ACC112 (cell line): ENCODE data around the gene P2RX5.

Source experiments
- H2AFZ ChIP-seq: fragments of 200-600 bp; sonication (generic); one replicate; pipeline ENCODE4 v1.6.0; 2017; ENCODE audit warnings: antibody characterized with exemption, low read length; ENCODE audit not compliant: unreplicated experiment
- H3K27ac ChIP-seq: fragments of 200-600 bp; sonication (generic); 2 replicates; pipeline ENCODE4 v1.5.1; 2014; ENCODE audit warnings: low read depth, mild to moderate bottlenecking, antibody characterized with exemption, low read length, moderate library complexity
- H3K27me3 ChIP-seq: fragments of 200-600 bp; sonication (generic); 2 replicates; pipeline ENCODE4 v1.6.1; 2014; ENCODE audit warnings: mild to moderate bottlenecking, antibody characterized with exemption, low read length, moderate library complexity, mixed read lengths; ENCODE audit not compliant: insufficient read depth
- H3K36me3 ChIP-seq: fragments of 200-600 bp; sonication (generic); 2 replicates; pipeline ENCODE4 v1.6.1; 2016; ENCODE audit warnings: mild to moderate bottlenecking, antibody characterized with exemption, low read length, moderate library complexity, mixed read lengths; ENCODE audit not compliant: insufficient read depth
- H3K4me1 ChIP-seq: fragments of 200-600 bp; sonication (generic); one replicate; pipeline ENCODE4 v1.6.1; 2016; ENCODE audit warnings: low read length, mixed read lengths; ENCODE audit not compliant: insufficient read depth, unreplicated experiment, control insufficient read depth
- H3K4me3 ChIP-seq: fragments of 200-600 bp; sonication (generic); 2 replicates; pipeline ENCODE4 v1.5.1; 2014; ENCODE audit warnings: mild to moderate bottlenecking, low read depth, low read length
- H3K79me2 ChIP-seq: fragments of 200-600 bp; sonication (generic); one replicate; pipeline ENCODE4 v1.6.0; 2016; ENCODE audit warnings: low read length; ENCODE audit not compliant: control insufficient read depth, unreplicated experiment, insufficient read depth

P2RX5 gene

DNA sequence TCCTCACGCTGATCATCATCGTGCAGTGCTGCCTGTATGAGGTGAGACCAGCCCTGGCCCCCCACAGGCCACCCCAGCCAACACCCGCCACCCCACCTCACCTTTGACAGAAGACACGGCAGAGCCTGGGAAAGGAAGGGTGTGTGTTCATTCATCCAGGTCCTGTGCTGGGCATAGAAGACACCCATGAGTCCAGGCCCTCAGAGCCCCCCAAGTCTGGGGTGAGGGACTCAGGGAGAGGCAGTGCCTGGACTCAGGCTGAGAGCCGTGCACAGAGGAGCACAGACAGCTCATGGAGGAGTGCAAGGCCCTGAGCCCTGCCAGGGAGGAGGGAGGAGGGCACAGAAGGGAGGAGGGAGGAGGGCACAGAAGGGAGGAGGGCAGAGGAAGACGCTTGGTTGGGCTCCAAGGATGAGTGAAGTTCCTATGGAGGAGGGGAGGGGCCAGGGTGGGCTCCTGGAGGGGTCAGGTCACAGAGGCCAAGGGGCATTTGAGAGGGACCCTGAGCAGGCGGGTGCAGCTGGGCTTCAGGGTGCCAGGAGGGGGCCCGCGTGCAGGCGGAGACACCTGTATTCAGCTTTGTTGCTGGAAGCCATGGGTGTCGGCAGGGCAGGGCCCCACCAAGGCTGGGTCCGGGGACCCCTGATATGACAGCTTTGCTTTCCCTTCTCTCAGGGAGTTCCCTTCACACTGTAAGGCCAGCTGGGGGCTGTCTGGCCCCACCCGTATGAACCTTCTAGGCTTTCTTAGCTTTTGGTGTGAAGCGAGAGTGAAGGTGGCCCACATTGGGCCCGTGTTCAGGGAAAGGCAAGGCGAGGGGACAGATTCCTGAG lies 39.0 kb downstream of the P2RX5 start:
- Histone ChIP-seq H2AFZ (no peak overlapping the region), H3K4me3 (no peak overlapping the region), H3K79me2 (no peaks in the 10 kb centered on the region), H3K27ac (no peak overlapping the region), H3K4me1 (peaks cover 22% of the 10 kb centered on the region), H3K36me3 (no peaks in the 10 kb centered on the region), H3K27me3 (no peaks in the 10 kb centered on the region)

DNA sequence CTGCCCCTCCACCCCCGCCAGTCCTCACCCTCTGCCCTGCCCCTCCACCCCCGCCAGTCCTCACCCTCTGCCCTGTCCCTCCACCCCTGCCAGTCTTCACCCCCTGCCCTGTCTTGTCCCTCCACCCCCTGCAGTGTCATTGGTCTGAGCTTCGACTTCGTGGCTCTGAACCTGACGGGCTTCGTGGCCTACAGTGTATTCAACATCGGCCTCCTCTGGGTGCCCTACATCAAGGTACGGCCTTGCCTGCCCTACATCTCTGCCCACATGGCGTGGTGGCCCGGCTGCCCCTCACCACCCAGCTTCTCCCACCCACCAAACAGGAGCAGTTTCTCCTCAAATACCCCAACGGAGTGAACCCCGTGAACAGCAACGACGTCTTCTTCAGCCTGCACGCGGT lies 39.6 kb downstream of the P2RX5 start:
- no peak overlapping the region for H3K4me3 ChIP-seq

DNA sequence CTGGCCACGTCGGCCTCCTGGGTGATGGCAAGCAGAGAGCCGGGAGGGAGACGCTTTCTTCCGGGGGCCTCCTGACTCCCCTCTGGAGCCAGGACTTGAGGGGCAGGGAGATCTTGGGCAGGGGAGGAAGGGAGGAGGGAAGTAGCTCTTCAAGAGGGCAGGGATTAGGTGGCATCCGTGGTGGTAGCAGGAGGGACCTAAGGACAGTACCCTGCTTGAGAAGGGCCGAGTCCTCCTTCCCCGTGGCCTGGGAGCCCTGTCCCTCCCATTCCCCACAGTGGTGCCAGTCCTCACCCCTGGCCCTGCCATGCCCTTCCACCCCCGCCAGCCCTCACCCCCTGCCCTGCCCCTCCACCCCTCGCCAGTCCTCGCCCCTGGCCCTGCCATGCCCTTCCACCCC lies 40.2 kb downstream of the P2RX5 start:
- Histone ChIP-seq H3K27me3 (no peaks in the 10 kb centered on the region), H2AFZ (no peak overlapping the region), H3K4me1 (peaks cover 22% of the 10 kb centered on the region), H3K4me3 (no peak overlapping the region), H3K79me2 (no peaks in the 10 kb centered on the region), H3K36me3 (no peaks in the 10 kb centered on the region), H3K27ac (no peak overlapping the region)

More for the DNA sequence above, 39.6 kb downstream of the P2RX5 start:
- Histone ChIP-seq H3K27ac (no peak overlapping the region), H3K36me3 (no peaks in the 10 kb centered on the region), H3K4me1 (peaks cover 22% of the 10 kb centered on the region), H2AFZ (no peak overlapping the region), H3K27me3 (no peaks in the 10 kb centered on the region), H3K79me2 (no peaks in the 10 kb centered on the region)

DNA sequence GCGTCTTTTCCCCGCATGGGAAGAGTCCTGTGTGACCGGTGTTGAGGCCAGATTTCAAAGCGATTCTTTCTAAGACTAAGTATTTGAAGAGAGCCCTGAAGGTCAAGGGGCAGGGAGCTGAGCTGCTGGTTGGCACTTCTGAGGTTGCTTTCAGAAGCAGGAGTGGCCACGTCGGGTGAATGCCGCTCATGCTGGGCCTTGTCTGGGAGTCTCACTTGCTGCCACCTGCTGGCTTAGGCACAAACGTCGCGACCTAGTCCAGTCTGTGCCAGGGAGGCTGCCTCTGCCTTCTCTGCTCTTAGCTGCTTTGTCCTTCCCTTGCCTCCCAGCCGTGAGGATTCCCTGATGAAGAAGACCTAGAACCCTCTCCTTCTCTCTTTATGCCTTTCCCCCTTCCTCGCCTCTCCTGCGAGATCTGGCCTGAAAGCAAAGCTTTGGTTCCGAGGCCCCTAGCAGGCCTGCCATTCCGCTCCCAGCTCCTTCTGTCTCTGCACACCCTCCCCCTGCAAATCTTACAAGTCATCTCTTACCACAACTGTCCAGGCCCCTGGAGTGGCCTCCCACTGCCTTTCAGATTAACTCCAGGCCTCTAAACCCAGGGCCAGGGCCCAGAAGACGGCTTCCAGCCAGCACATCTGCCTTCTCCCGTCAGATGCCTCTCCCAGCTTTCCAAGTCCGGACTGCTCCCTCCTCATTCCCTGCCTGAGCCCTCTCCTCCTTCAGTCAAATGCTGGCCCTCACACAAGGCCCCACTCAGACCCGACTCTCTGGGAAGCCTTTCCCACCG lies 48.0 kb downstream of the P2RX5 start:
- Histone ChIP-seq H2AFZ (no peak overlapping the region), H3K4me3 (no peak overlapping the region), H3K36me3 (no peaks in the 10 kb centered on the region), H3K79me2 (no peaks in the 10 kb centered on the region), H3K27ac (no peak overlapping the region), H3K27me3 (no peaks in the 10 kb centered on the region), H3K4me1 (no peaks in the 10 kb centered on the region)

DNA sequence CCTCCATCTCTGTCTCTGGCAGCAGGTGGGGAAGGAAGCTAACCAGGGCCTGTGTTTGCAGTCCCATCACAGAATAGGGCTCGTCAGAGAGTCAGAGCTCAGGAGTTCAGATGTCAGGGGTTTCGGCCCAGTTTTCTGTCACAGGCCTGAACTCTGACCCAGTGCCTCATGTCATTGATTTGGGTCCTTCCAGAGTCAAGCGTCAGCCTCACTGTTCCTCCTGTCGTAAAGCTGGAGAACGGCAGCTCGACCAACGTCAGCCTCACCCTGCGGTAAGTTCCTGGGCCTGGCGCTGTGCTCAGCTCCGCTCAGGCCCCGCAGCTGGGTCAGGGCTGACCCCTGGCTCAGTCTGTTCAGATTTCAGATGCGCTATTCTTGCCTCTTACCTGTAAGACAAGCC lies 48.7 kb downstream of the P2RX5 start:
- no peaks in the 10 kb centered on the region for H3K4me1 ChIP-seq
- H3K4me3 ChIP-seq, result no peak overlapping the region
- H3K27ac ChIP-seq, result no peak overlapping the region
- no peaks in the 10 kb centered on the region for H3K79me2 ChIP-seq
- H3K27me3 ChIP-seq, result no peaks in the 10 kb centered on the region
- H3K36me3 ChIP-seq, result no peaks in the 10 kb centered on the region
- H2AFZ ChIP-seq, result no peak overlapping the region

DNA sequence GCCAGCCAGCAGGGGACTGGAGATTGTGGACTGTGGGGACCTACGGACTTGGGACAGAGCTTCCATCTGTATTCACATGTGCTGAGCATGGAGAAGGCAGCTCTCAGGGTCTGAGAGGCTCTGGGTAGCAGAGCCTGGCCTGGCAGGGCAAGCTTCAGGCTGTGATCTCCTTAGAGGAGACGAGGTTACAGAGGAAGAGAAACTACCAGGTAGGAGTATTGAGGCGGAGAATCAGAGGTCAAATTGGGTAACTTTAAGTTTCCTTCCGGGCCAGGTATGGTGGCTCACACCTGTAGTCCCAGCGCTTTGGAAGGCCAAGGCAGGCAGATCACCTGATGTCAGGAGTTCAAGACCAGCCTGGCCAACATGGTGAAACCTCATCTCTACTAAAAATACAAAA lies 50.6 kb downstream of the P2RX5 start:
- Histone ChIP-seq H3K79me2 (no peaks in the 10 kb centered on the region), H3K4me3 (no peak overlapping the region), H3K27ac (no peak overlapping the region), H3K4me1 (peaks cover under 1% of the 10 kb centered on the region), H3K27me3 (no peaks in the 10 kb centered on the region), H2AFZ (no peak overlapping the region), H3K36me3 (no peaks in the 10 kb centered on the region)

DNA sequence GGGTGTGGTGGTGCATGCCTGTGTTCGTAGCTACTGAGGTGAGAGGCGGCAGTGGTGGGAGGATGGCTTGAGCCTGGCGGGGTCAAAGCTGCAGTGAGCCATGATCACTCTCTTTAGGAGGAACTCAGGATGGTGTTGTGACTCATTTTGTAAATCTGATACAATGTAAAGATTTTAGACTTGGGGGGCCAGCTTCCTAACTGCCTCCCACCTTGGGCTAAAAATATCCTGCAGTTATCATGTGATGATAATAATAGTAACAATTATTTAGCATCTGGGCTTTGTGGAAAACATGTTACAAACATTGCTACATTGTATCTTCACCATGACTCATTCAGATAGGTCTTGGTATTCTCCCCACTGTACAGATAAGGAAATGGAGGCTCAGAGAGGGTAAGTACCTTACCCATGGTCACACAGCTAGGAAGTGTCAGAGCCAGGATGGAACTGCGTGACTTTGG lies 52.0 kb downstream of the P2RX5 start:
- H3K36me3 ChIP-seq, result no peaks in the 10 kb centered on the region
- no peaks in the 10 kb centered on the region for H3K27me3 ChIP-seq
- no peak overlapping the region for H2AFZ ChIP-seq
- no peak overlapping the region for H3K27ac ChIP-seq
- H3K4me3 ChIP-seq, result no peak overlapping the region
- H3K4me1 ChIP-seq, result peaks cover 8% of the 10 kb centered on the region
- peaks cover 2% of the 10 kb centered on the region for H3K79me2 ChIP-seq

DNA sequence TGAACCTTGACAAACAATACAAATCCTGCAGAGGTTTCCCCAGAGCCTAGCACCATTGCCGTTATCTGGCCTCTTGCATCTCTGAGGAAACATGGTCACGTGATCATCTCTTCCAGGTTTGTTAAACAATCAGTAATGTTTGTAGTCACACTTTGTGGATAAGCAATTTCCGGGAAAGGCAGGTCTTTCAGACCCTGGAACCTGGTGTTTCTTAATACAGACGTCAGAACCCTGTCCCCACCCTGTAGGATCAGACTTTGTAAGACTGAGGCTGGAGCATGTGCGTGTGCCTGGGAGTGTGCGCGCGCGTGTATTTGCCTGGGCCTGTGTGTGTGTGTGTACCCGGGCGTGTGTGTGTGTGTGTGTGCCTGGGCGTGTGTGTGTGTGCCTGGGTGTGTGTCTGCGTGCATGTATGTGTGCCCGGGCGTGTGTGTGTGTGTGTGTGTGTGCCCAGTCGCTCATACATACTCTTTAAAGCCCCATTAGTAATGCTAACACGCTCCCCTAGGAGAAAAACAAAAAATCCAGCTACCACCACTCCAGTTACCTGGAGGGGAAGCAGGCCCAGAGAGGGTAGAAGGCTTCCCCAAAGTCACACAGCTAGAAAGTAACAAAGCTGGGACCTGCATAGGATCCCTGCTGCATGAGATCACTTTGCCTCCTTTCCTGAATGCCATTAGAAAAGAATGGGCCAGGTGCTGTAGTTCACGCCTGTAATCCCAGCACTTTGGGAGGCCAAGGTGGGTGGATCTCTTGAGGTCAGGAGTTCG lies 54.1 kb downstream of the P2RX5 start:
- Histone ChIP-seq H3K79me2 (peaks cover 7% of the 10 kb centered on the region), H2AFZ (no peak overlapping the region), H3K27ac (no peak overlapping the region), H3K36me3 (no peaks in the 10 kb centered on the region), H3K4me3 (no peak overlapping the region), H3K4me1 (peaks cover 8% of the 10 kb centered on the region), H3K27me3 (no peaks in the 10 kb centered on the region)

DNA sequence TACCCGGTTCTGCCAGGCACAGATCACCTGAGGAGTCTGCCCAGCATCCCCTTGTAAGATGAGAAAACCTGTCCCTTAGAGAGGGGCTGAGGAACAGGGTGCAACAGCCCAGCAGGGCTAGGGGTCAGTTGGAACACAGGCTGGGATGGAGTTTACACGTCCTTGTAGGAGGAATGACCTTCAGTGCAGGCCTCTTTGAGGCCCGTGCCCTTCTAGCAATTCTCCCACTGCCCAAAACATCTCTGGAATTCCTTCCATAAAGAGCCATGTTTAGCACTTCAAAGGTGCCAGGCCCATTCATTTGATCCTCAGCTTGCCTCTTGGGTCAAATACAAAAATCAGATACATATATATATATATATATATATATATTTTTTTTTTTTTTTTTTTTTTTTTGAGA lies 54.9 kb downstream of the P2RX5 start:
- peaks cover 7% of the 10 kb centered on the region for H3K79me2 ChIP-seq
- H3K4me1 ChIP-seq, result peaks cover 8% of the 10 kb centered on the region
- no peaks in the 10 kb centered on the region for H3K27me3 ChIP-seq
- no peak overlapping the region for H2AFZ ChIP-seq
- no peak overlapping the region for H3K4me3 ChIP-seq
- H3K36me3 ChIP-seq, result no peaks in the 10 kb centered on the region
- no peak overlapping the region for H3K27ac ChIP-seq

DNA sequence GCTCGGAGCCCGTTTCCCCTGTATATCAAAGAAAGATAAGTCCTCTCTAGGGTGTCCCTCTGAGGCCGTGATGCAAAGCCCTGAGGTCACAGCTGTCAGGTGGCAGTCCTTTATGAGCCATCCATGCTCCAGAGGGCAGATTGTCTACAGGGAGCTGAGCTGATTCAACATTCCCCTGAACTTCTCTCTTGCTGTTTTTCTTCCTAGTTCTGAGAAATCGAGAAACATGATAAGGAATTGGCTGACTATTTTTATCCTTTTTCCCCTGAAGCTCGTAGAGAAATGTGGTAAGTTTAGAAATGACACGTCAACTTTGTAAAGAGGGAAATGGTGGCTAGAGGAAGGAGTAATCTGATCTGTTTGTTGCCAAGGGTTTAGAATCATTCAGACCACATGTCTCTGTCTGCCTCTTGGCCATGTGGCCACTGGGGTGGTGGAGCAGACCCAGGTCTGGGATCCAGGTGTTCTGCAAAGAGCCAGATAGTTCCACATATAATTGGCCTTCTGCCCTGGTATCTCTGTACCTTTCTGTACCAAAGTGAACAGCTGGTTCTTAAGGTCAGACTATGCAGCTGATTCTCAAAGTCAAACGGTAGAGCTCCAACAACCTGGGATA lies 55.9 kb downstream of the P2RX5 start:
- Histone ChIP-seq H3K4me3 (no peak overlapping the region), H3K79me2 (peaks cover 14% of the 10 kb centered on the region), H3K27me3 (no peaks in the 10 kb centered on the region), H3K27ac (peak overlapping the region; percentile 62), H3K4me1 (peaks cover 8% of the 10 kb centered on the region), H2AFZ (no peak overlapping the region), H3K36me3 (no peaks in the 10 kb centered on the region)
